HCT116 (cell line): ENCODE measurements around the gene AUTS2. TPM values are rescaled to one million over a fixed set of nuclear protein-coding genes. Genes with fewer than 3 reads are reported as not detected.

Experiments used
- ATAC-seq: fragments of 200-7000 bp; cut with Tn5 transposase; 2 replicates; pipeline ENCODE4 v1.9.1; 2020; ENCODE audit warnings: mild to moderate bottlenecking, moderate library complexity
- BruUV-seq: library from RNA; stranded (reverse); fragments of 400-500 nt; replicated peaks from 2 replicates; lab custom pipeline; 2021; lab: Mats Ljungman, UMichigan
- CTCF ChIA-PET: fragments of 300-600 bp; sonication (Branson Sonifier 250); formaldehyde crosslinking; loops from one replicate; lab custom pipeline; 2021; ENCODE audit warnings: antibody characterized with exemption; lab: Charles Lee
- POLR2A ChIA-PET: fragments of 300-600, 350-600 bp; sonication (Branson Sonifier 250); formaldehyde crosslinking; loops from one replicate; lab custom pipeline; 2021; ENCODE audit warnings: antibody characterized with exemption; lab: Charles Lee
- RAD21 ChIA-PET, 2 experiments: fragments of 300-600 bp; sonication (Branson Sonifier 250); formaldehyde crosslinking; loops; one replicate each; lab custom pipeline; 2023; ENCODE audit warnings: low total read pairs in 2 of 2; ENCODE audit not compliant: uncharacterized antibody in 2 of 2, unreplicated experiment in 2 of 2, low non-redundant PET in 1 of 2; lab: Charles Lee
- DNase-seq: peaks from one replicate; pipeline ENCODE4 v3.0.0-alpha.2; 2010; ENCODE audit warnings: low read depth, low spot score
- H2AFZ ChIP-seq: fragments of 200-600 bp; shearing (Covaris generic), sonication (generic); 2 replicates; pipeline ENCODE4 v1.6.1; 2017; ENCODE audit warnings: low read depth, mixed run types, mixed read lengths, antibody characterized with exemption, low read length; ENCODE audit not compliant: poor library complexity, severe bottlenecking
- H3K27ac ChIP-seq: 2 replicates; pipeline ENCODE4 v1.5.1; 2012; ENCODE audit warnings: low read depth, low read length
- H3K27me3 ChIP-seq: fragments of 200-600 bp; sonication (generic); 2 replicates; pipeline ENCODE4 v1.6.1; 2016; ENCODE audit warnings: mixed run types, low read length, mixed read lengths; ENCODE audit not compliant: insufficient read depth
- H3K36me3 ChIP-seq, 2 experiments: fragments of 200-500 bp in 1 of 2; fragments of 200-600 bp in 1 of 2; sonication (Bioruptor generic) in 1 of 2; sonication (generic) in 1 of 2; 2 replicates each; pipeline versions ENCODE4 v1.5.1 to v1.6.1; 2014 to 2016; ENCODE audit warnings: low read length in 2 of 2, inconsistent platforms in 1 of 2, mixed read lengths in 1 of 2, mixed run types in 1 of 2; ENCODE audit not compliant: insufficient read depth in 2 of 2, control insufficient read depth in 1 of 2
- H3K4me1 ChIP-seq, 2 experiments: fragments of 200-600 bp in 1 of 2; sonication (generic) in 1 of 2; 2 replicates each; pipeline versions ENCODE4 v1.5.1 to v1.6.1; 2012 to 2017; ENCODE audit warnings: low read length in 2 of 2, inconsistent platforms in 1 of 2, mild to moderate bottlenecking in 1 of 2, mixed read lengths in 1 of 2, mixed run types in 1 of 2, moderate library complexity in 1 of 2; ENCODE audit not compliant: insufficient read depth in 2 of 2, control insufficient read depth in 1 of 2
- H3K4me2 ChIP-seq: fragments of 200-600 bp; sonication (generic); 2 replicates; pipeline ENCODE4 v1.6.1; 2017; ENCODE audit warnings: mixed run types, low read length, mixed read lengths
- H3K4me3 ChIP-seq, 2 experiments: fragments of 200-600 bp in 1 of 2; sonication (generic) in 1 of 2; replicated peaks in 1 of 2; 2 replicates each; pipeline ENCODE4 v1.5.1; 2011 to 2016; ENCODE audit warnings: low read length in 2 of 2, control low read depth in 1 of 2, low read depth in 1 of 2, mild to moderate bottlenecking in 1 of 2, mixed read lengths in 1 of 2, mixed run types in 1 of 2
- H3K79me2 ChIP-seq: fragments of 200-600 bp; sonication (generic); 2 replicates; pipeline ENCODE4 v1.6.1; 2017; ENCODE audit warnings: mild to moderate bottlenecking, mixed run types, low read length, moderate library complexity, mixed read lengths; ENCODE audit not compliant: insufficient read depth
- H3K9ac ChIP-seq: fragments of 200-600 bp; sonication (generic); 2 replicates; pipeline ENCODE4 v1.6.1; 2016; ENCODE audit warnings: low read length, mixed read lengths
- H3K9me2 ChIP-seq: fragments of 200-600 bp; sonication (generic), shearing (Covaris generic); 2 replicates; pipeline ENCODE4 v1.6.1; 2017; ENCODE audit warnings: mixed run types, mild to moderate bottlenecking, moderate library complexity; ENCODE audit not compliant: insufficient read depth
- H3K9me3 ChIP-seq, 2 experiments: fragments of 200-500 bp in 1 of 2; fragments of 200-600 bp in 1 of 2; sonication (Bioruptor generic) in 1 of 2; sonication (generic) in 1 of 2; 2 replicates each; pipeline ENCODE4 v1.6.1; 2014 to 2017; ENCODE audit warnings: low read length in 2 of 2, mixed read lengths in 2 of 2, inconsistent platforms in 1 of 2, low read depth in 1 of 2, mild to moderate bottlenecking in 1 of 2, mixed run types in 1 of 2, moderate library complexity in 1 of 2; ENCODE audit not compliant: control insufficient read depth in 1 of 2, insufficient read depth in 1 of 2
- H4K20me1 ChIP-seq: fragments of 200-600 bp; sonication (generic), shearing (Covaris generic); 2 replicates; pipeline ENCODE4 v1.6.1; 2017; ENCODE audit warnings: mixed run types, mild to moderate bottlenecking, moderate library complexity; ENCODE audit not compliant: insufficient read depth
- ATF3 ChIP-seq: IDR thresholded peaks from 2 replicates; pipeline ENCODE4 v1.6.1; 2012
- CBX3 ChIP-seq: IDR thresholded peaks from 2 replicates; pipeline ENCODE4 v1.6.1; 2012; ENCODE audit warnings: low read depth
- CTCF ChIP-seq, 3 experiments: fragments of 200-600 bp in 1 of 3; sonication (generic) in 1 of 3; IDR thresholded peaks in 2 of 3; conservative IDR thresholded peaks in 1 of 3; 2 replicates each; pipeline ENCODE4 v1.5.1; 2012 to 2017; ENCODE audit warnings: low read depth in 2 of 3, low read length in 2 of 3, antibody characterized with exemption in 1 of 3, borderline replicate concordance in 1 of 3, control low read depth in 1 of 3, mild to moderate bottlenecking in 1 of 3, mixed read lengths in 1 of 3, mixed run types in 1 of 3, moderate library complexity in 1 of 3; ENCODE audit not compliant: insufficient read depth in 1 of 3
- EGR1 ChIP-seq: IDR thresholded peaks from 2 replicates; pipeline ENCODE4 v1.6.1; 2012; ENCODE audit warnings: low read depth
- ELF1 ChIP-seq: IDR thresholded peaks from 2 replicates; pipeline ENCODE4 v1.6.1; 2012; ENCODE audit warnings: low read depth, borderline replicate concordance
- EZH2 ChIP-seq: fragments of 200-600 bp; sonication (generic); IDR thresholded peaks from 2 replicates; pipeline ENCODE4 v1.6.1; 2017; ENCODE audit warnings: antibody characterized with exemption, mixed run types
- EZH2phosphoT487 ChIP-seq: fragments of 200-600 bp; IDR thresholded peaks from 2 replicates; pipeline ENCODE4 v1.6.1; 2018; ENCODE audit warnings: antibody characterized with exemption, borderline replicate concordance
- FOSL1 ChIP-seq: IDR thresholded peaks from 2 replicates; pipeline ENCODE4 v1.6.1; 2012; ENCODE audit warnings: low read depth
- JUND ChIP-seq: IDR thresholded peaks from 2 replicates; pipeline ENCODE4 v1.6.1; 2012
- POLR2A ChIP-seq: IDR thresholded peaks from 2 replicates; pipeline ENCODE4 v1.7.0; 2011; ENCODE audit warnings: borderline replicate concordance; ENCODE audit not compliant: insufficient read depth, insufficient read length; ENCODE audit errors: extremely low read depth
- POLR2AphosphoS5 ChIP-seq: IDR thresholded peaks from 2 replicates; pipeline ENCODE4 v1.6.1; 2011; ENCODE audit warnings: mild to moderate bottlenecking, low read depth, low read length, moderate library complexity
- RAD21 ChIP-seq: IDR thresholded peaks from 2 replicates; pipeline ENCODE4 v1.6.1; 2012; ENCODE audit warnings: low read depth, mild to moderate bottlenecking
- SIN3A ChIP-seq: IDR thresholded peaks from 2 replicates; pipeline ENCODE4 v1.6.1; 2012; ENCODE audit warnings: low read depth
- SP1 ChIP-seq: IDR thresholded peaks from 2 replicates; pipeline ENCODE4 v1.6.1; 2012; ENCODE audit warnings: low read depth
- SRF ChIP-seq: IDR thresholded peaks from 2 replicates; pipeline ENCODE4 v1.6.1; 2012; ENCODE audit warnings: low read depth
- TCF7L2 ChIP-seq: IDR thresholded peaks from 2 replicates; pipeline ENCODE4 v1.7.0; 2011; ENCODE audit warnings: borderline replicate concordance, inconsistent platforms; ENCODE audit not compliant: insufficient read depth, insufficient read length; ENCODE audit errors: extremely low read depth
- YY1 ChIP-seq: IDR thresholded peaks from 2 replicates; pipeline ENCODE4 v1.6.1; 2011; ENCODE audit warnings: low read length, low read depth, moderate library complexity, mild to moderate bottlenecking; ENCODE audit not compliant: insufficient replicate concordance; ENCODE audit errors: extremely low read depth
- ZFX ChIP-seq: fragments of 450-650 bp; IDR thresholded peaks from 2 replicates; pipeline ENCODE4 v1.6.1; 2017
- intact Hi-C: fragments of 100-400 bp; cut with micrococcal nuclease; formaldehyde crosslinking; loops from 2 replicates; pipeline ENCODE4 v1.10.0; 2022
- total RNA-seq: library from RNA; stranded (reverse); gene quantifications from one replicate; pipeline ENCODE4 v1.2.1, GENCODE V29; 2021; ENCODE audit not compliant: unreplicated experiment
- TF ChIP-seq, protein P1 (sequence below): IDR thresholded peaks from 2 replicates; pipeline ENCODE4 v1.6.1; 2011; ENCODE audit warnings: mild to moderate bottlenecking, low read length, moderate library complexity; ENCODE audit not compliant: insufficient replicate concordance; ENCODE audit errors: extremely low read depth

AUTS2 gene
- total RNA-seq, 1 experiment from 2014 or later = 0.93 TPM

GRCh38 chr7:70680743-70681468, 1082.6 kb downstream of the AUTS2 start:
- Histone ChIP-seq H3K79me2 (no peaks in the 10 kb centered on the region), H3K9me3 (peaks cover 0 to 28% of the 10 kb centered on the region in 2 experiments; a peak in 2 of 4 replicates), H3K4me1 (no peaks in the 10 kb centered on the region), H2AFZ (no peak overlapping the region), H3K36me3 (no peaks in the 10 kb centered on the region), H3K4me2 (no peak overlapping the region), H3K27ac (no peak overlapping the region), H3K9me2 (no peaks in the 10 kb centered on the region), H3K9ac (no peak overlapping the region), H4K20me1 (no peaks in the 10 kb centered on the region), H3K27me3 (no peaks in the 10 kb centered on the region), H3K4me3 (no peak overlapping the region)
- ChIA-PET CTCF (no interaction called here), POLR2A (no interaction called here), RAD21 (no interaction called here)
- BruUV-seq = no TSS peak
- intact Hi-C loops = no loop called here
- DNase-seq (no peak), ATAC-seq (no peak)
- no peak for TF ChIP-seq RAD21
- no peak for TF ChIP-seq FOSL1
- no peak for TF ChIP-seq EGR1
- TF ChIP-seq ELF1 = no peak
- no peak for TF ChIP-seq JUND
- no peak for TF ChIP-seq EZH2
- no peak for TF ChIP-seq SIN3A
- TF ChIP-seq SP1 = no peak
- no peak for TF ChIP-seq YY1
- TF ChIP-seq CTCF (IDR thresholded peaks at IDR 0.05 in 2 of 3, conservative IDR thresholded peaks at IDR 0.05 in 1 of 3; ENCODE audit: borderline replicate concordance in 1 of 3, insufficient read depth in 1 of 3, low read depth in 2 of 3, low read length in 2 of 3) = no peak
- no peak for TF ChIP-seq ATF3
- no peak for TF ChIP-seq SRF
- no peak for TF ChIP-seq EZH2phosphoT487
- TF ChIP-seq POLR2A = no peak
- no peak for TF ChIP-seq TCF7L2
- TF ChIP-seq CBX3 = no peak
- TF ChIP-seq, protein P1, sequence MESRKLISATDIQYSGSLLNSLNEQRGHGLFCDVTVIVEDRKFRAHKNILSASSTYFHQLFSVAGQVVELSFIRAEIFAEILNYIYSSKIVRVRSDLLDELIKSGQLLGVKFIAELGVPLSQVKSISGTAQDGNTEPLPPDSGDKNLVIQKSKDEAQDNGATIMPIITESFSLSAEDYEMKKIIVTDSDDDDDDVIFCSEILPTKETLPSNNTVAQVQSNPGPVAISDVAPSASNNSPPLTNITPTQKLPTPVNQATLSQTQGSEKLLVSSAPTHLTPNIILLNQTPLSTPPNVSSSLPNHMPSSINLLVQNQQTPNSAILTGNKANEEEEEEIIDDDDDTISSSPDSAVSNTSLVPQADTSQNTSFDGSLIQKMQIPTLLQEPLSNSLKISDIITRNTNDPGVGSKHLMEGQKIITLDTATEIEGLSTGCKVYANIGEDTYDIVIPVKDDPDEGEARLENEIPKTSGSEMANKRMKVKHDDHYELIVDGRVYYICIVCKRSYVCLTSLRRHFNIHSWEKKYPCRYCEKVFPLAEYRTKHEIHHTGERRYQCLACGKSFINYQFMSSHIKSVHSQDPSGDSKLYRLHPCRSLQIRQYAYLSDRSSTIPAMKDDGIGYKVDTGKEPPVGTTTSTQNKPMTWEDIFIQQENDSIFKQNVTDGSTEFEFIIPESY = no peak
- no peak for TF ChIP-seq ZFX
- no peak for TF ChIP-seq POLR2AphosphoS5
